Measurements from ENCODE around the gene SPHK2.
"Not testable (repeated sequence)": the region's sequence is repeated elsewhere in the genome, so short reads cannot be mapped to it uniquely, and the experiment has no call there.

The SPHK2 gene

GRCh38 chr19:48676487-48676886 lies 57.2 kb downstream of the SPHK2 start:
- FAIRE-seq (no peak), DNase-seq (ENCODE audit: insufficient read length, low spot score) (no peak)

DNA sequence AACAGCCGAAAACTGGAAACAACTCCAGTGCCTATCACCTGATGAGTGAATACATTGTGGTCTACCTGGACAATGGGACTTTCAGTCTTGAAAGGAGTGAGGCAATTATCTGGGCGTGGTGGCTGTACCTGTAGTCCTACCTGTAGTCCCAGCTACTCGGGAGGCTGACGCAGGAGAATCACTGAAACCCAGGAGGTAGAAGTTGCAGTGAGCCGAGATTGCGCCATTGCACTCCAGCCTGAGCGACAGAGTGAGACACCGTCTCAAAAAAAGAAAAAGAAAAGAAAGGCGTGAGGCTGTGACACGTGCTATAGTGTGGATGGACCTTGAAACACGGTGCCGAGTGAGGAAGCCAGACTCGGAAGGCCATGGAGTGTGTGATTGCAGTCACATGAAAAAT lies 57.6 kb downstream of the SPHK2 start:
- FAIRE-seq = no peak

DNA sequence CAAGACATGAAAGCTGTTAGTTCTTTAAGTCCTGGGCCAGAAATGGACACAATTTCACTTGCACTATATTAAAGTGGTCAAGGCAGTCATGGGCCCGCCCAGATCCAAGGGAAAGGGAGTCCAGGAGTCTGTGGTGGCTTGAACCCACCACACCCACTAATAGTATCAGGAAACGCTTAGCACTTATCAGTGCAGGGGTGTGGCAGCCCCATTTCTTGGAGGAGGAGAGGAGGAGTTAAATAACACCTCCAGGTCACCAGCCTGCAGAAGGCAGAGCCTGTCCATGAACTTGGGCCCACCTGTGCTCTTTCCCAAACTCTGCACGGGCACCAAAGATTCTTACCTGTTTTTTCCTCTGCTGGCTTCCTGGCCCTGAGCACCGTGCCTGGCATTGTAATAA lies 58.9 kb downstream of the SPHK2 start:
- no peak for FAIRE-seq
- DNase-seq (ENCODE audit: insufficient read length, low spot score) = no peak

More for the DNA sequence above, 57.6 kb downstream of the SPHK2 start:
- no peak for DNase-seq (ENCODE audit: insufficient read length, low spot score)

GRCh38 chr19:48680006-48680405 lies 60.7 kb downstream of the SPHK2 start:
- peak; percentile 54 for FAIRE-seq
- DNase-seq (ENCODE audit: insufficient read length, low spot score) = not testable (repeated sequence)
